NCI-H345 treated with DMSO at 0.1 percent for 48 hours (cell line): Measurements from ENCODE around the gene FTO.

ENCODE experiments used
- DNase-seq: peaks from one replicate; lab custom pipeline; 2025; ENCODE audit not compliant: unreplicated experiment; lab: John Stamatoyannopoulos, UW

Gene FTO

DNA sequence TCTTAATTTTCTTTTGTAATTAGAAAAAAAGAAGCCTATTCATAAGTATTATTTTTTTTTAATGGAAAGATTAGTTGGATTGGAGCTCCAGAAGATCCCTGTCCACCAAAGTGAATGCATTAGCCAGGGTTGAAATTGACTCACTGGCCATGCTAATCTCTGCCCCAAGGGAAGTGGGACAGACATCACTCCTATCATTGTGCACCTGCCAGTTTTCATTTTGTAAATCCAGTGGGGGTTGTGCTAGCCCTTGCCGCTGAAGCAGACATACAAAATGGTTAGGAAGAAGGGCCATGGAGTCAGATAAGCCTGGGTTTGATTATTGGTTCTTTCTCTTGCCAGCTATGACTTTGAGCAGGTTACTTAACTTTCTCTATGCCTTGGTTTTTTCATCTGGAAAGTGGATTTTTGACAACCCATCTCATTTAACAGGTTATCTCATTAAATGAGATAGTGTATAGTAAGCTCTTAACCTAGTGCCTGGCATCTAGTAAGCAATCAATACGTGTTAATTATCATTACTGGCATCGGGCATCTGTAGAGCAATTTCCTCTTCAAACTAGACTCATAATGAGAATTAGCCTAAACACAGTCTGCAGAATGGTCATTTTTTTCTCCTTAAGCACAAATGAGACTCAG lies 365.8 kb downstream of the FTO start:
- no peak for DNase-seq

GRCh38 chr16:54070789-54071343 lies 366.9 kb downstream of the FTO start:
- DNase-seq = no peak

DNA sequence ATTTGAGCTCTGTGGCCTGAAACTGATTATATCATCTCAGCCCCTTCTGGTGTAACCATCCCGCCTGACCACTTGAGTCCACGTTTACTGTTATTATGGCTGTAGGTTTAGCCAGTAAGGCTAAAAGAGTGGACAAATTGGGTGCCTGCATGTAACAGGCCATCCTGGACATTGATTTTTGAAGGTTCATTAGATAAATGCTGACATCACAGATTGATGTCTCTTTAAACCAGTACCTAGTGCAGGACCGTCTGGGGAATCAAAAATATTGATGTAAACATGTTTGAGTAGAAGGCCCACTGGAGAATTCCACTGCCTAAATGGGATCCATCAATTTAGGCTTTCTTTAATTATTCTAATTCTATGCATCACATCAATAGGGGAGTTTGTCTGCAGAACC lies 367.6 kb downstream of the FTO start:
- no peak for DNase-seq

DNA sequence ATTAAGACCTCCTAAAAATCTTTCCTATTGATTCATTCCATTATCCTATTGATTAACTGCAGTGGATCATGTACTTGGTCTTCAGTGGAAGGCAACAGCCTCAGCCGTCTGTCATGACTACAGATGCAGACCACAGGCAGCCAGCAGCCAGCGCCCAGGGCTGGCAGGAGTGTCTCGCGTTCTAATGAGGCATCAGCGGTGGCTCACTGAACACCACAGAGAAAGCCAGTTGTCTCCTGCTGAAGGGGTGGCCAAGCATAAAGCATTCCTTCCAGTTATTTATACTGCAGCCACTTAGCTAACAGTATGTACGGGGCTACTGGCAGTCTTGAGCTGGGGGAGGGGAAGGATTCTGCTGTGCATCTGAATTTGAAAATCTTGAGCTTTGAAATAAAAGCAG lies 368.3 kb downstream of the FTO start:
- DNase-seq = no peak

GRCh38 chr16:54073356-54073755 lies 369.4 kb downstream of the FTO start:
- DNase-seq = no peak

DNA sequence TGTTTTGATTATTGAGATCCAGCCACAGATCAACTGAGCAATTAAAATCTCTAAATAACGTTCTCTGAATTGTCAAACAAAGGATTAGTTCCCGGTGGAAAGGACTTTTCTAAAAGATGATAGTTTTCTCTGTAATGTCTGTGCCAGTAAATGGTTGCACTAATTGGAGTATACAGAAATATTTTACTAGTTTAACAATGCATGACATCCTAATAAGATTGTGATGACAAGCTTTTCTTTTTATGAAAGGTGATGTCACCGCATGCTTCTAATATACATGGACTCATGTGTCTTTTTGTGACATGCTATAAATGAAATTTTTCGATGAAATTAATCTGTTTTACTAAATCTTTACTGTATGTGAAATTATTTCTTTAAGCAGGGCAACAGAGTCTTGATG lies 371.5 kb downstream of the FTO start:
- no peak for DNase-seq

DNA sequence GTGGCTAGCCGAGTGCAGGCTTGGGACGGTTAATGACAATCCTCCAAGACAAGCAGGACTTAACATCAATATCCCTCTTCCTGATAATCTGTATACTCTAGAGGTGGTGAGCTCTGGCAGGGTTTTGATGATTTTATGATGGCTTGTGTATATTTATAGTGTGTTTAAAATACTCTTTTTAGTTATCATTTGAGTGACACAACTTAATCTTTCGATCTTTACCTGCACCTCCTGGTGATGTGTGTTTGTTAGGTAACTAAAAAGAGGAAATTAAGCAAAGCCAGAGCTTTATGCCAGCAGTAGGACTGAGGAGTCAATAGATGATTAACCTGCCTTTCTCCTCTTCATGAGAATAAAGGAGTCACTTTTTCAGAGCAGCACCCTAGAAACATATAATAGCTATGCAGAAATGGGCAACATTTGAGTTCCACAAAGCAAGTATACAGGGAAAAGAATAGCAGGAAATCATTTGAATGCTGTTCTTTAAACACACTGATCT lies 372.1 kb downstream of the FTO start:
- no peak for DNase-seq

- DNase-seq = no peak
Measured at GRCh38 chr16:54077050-54077821, 373.3 kb downstream of the FTO start.

DNA sequence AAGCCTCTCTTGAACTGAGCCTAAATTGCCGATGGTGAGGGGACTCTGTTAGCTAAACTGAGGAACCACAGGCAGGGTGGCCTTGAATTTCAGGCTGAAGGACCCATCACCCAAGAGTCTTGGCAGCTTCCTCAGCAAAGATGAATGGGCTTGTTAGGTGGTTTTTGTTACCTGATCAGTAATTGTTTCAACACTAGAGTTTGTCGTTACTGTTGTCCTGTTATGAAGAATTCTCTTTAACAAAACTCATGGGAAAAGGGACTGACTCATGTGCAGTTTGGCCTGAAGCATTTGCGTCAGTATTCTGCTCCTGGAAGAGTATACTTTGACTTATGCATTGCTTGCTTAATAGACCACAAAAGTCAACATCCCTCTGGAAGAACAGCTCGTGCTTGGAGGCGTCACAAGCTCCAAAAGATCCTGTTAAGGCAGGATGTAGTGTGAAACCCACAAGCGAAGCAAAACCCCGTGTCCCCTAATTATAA lies 376.6 kb downstream of the FTO start:
- no peak for DNase-seq

GRCh38 chr16:54086791-54087190 lies 382.8 kb downstream of the FTO start:
- DNase-seq = no peak

DNA sequence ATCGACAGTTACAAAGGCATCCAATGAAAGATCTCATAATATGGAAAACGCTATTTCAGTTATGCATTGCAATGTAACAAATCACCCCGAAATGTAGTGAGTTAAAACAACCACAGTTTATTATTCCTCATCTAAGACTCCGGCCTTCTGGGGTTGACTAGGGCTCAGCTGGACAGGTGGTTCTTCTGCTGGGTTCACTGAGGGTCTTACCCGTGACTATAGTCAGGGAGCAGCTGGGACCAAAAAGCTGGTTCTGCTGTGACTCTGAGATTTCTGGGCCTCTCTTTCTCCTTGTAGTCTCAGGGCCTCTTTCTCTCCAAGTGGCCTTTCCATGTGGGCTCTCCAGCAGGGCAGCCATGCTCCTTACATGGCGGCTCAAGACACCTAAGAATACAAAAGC lies 386.6 kb downstream of the FTO start:
- no peak for DNase-seq

- DNase-seq = no peak
Measured at GRCh38 chr16:54093281-54093680, 389.3 kb downstream of the FTO start.

GRCh38 chr16:54094641-54095040 lies 390.7 kb downstream of the FTO start:
- DNase-seq = no peak

DNA sequence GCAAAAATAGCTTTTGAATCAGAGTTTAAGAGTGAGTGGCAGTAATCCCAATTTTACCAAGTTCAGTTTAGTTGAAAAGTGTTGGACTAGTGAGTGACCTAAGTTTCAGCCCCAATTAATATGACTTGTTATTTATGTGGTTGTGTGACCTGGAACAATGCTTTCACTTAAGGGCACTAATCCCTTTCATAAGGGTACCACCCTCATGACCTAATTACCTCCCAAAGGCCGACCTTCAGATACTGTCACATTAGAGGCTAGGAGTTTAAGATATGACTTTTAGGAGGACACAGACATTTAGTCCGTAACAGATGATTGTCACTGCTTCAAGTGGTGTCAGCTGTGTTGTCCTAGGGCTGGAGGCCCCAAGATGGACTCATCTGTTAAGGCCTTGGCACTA lies 392.7 kb downstream of the FTO start:
- no peak for DNase-seq

DNA sequence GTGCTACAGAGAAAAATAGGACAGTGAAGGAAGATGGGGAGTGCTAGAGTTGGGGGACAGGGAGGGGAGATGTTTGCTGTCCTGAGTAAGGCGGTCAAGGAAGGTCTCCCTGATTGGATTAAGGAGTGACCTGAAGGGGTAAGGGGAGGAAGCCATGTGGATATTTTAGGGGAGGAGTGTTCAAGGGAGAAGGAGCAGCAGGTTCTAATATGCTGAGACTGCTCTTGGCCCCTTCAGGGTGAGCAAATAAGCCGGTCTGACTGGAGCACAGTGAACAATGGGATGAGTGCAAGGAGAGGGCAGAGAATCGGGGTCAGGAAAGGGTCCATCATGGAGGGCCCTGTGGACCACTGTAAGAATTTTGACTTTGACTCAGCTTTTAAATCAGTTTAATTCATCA lies 393.8 kb downstream of the FTO start:
- no peak for DNase-seq

GRCh38 chr16:54098247-54098646 lies 394.3 kb downstream of the FTO start:
- no peak for DNase-seq

- DNase-seq = no peak
Measured at GRCh38 chr16:54099627-54100026, 395.7 kb downstream of the FTO start.

DNA sequence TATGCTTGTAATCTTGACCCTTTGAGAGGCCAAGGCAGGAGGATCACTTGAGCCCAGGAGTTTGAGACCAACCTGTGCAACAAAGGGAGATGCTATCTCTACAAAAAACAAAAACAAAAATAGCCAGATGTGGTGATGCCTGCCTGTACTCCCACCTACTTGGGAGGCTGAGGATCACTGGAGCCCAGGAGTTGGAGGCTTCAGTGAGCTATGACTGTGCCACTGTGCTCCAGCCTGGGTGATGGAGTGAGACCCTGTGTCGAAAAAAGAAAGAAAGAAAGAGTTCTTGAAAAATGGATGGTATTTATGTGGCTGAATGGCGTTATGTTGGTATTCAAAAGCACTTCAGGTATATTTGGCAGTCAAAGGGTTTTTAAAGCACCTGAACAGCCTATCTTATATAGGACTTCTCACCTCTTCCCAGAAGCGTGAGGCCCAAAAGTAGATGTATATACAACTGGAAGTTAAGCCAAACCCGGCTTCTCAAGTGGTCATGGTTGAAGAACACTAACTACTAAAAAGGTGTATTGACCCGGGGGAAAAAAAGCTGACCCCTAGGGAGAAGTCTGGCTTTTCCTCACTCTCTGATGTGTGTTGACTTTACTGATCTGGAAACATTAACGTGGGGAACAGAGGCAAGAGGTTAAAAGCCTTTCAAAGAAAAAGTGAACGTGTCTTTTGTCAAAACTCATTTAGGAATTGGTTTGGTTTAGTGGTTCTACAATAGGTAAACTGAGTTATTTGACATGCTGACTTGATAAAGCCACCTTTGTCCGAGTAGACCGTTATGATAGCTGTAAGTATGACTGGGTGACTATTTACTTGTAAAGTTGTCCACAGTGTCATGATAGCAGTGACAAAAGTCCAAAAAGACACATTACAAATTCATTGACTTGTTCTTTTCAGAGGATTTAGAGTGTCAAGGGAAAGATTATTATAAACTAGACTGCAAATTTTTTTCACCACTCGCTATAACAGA lies 399.2 kb downstream of the FTO start:
- DNase-seq = no peak

DNA sequence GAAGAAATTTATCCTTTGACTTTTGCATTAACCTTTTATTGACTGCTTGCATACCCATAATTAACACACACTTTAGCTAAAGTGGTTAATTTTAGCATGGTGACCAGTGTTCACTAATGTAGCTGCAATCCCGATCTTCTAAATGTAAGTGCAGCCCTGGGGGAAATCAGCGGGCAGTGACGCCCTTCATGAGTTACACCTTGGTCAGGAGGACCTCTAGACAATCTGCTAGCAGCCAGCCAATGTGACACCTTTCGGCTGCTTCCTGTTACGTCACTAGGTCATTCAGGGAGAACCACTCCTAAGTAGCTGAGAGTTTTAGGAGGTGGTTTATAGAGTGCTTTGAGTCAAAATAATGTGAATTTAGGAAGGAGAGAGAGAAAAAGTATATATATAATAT lies 402.1 kb downstream of the FTO start:
- no peak for DNase-seq

GRCh38 chr16:54107583-54108202 lies 403.7 kb downstream of the FTO start:
- no peak for DNase-seq
